H9 (cell line): ENCODE data around the gene SYDE2. TPM values are rescaled to one million over a fixed set of nuclear protein-coding genes. Genes with fewer than 3 reads are reported as not detected.

ENCODE experiments used
- DNase-seq: peaks from one replicate; pipeline ENCODE4 v3.0.0-alpha.2; 2017
- H2AFZ ChIP-seq: one replicate; pipeline ENCODE4 v1.6.1; 2013; ENCODE audit warnings: mild to moderate bottlenecking, low read length, control low read depth, moderate library complexity
- H2AK5ac ChIP-seq: 2 replicates; pipeline ENCODE4 v1.6.1; 2013; ENCODE audit warnings: low read length, control low read depth, mixed read lengths; ENCODE audit not compliant: insufficient read length
- H2BK120ac ChIP-seq: one replicate; pipeline ENCODE4 v1.6.1; 2013; ENCODE audit warnings: low read depth, mild to moderate bottlenecking, low read length, control low read depth, inconsistent platforms; ENCODE audit not compliant: poor library complexity, severe bottlenecking
- H2BK12ac ChIP-seq: 2 replicates; pipeline ENCODE4 v1.6.1; 2013; ENCODE audit warnings: low read length, control low read depth, mixed read lengths, low read depth; ENCODE audit not compliant: insufficient read length
- H2BK15ac ChIP-seq: 2 replicates; pipeline ENCODE4 v1.6.1; 2013; ENCODE audit warnings: low read depth, low read length, control low read depth
- H2BK20ac ChIP-seq: one replicate; pipeline ENCODE4 v1.6.1; 2013; ENCODE audit warnings: low read depth, mild to moderate bottlenecking, low read length, control low read depth, inconsistent platforms; ENCODE audit not compliant: poor library complexity, severe bottlenecking
- H2BK5ac ChIP-seq: 2 replicates; pipeline ENCODE4 v1.6.1; 2013; ENCODE audit warnings: low read length, control low read depth, mixed read lengths; ENCODE audit not compliant: insufficient read length
- H3K14ac ChIP-seq: 2 replicates; pipeline ENCODE4 v1.6.1; 2013; ENCODE audit warnings: low read length, control low read depth; ENCODE audit not compliant: insufficient read depth
- H3K18ac ChIP-seq: 2 replicates; pipeline ENCODE4 v1.6.1; 2013; ENCODE audit warnings: low read depth, mild to moderate bottlenecking, mixed read lengths, low read length, control low read depth; ENCODE audit not compliant: insufficient read length
- H3K23ac ChIP-seq: 2 replicates; pipeline ENCODE4 v1.6.1; 2013; ENCODE audit warnings: low read length, control low read depth, mixed read lengths, low read depth; ENCODE audit not compliant: insufficient read length
- H3K23me2 ChIP-seq: 2 replicates; pipeline ENCODE4 v1.6.1; 2013; ENCODE audit warnings: low read depth, mild to moderate bottlenecking, mixed read lengths, low read length, control low read depth; ENCODE audit not compliant: insufficient read length, poor library complexity, severe bottlenecking
- H3K27ac ChIP-seq: 2 replicates; pipeline ENCODE4 v1.5.1; 2013; ENCODE audit warnings: low read length, control low read depth, mixed read lengths, low read depth; ENCODE audit not compliant: insufficient read length
- H3K27me3 ChIP-seq: 2 replicates; pipeline ENCODE4 v1.6.1; 2013; ENCODE audit warnings: low read length, control low read depth, inconsistent platforms; ENCODE audit not compliant: insufficient read depth
- H3K4ac ChIP-seq: 2 replicates; pipeline ENCODE4 v1.6.1; 2013; ENCODE audit warnings: low read depth, mild to moderate bottlenecking, control low read depth, inconsistent platforms, low read length, moderate library complexity
- H3K4me1 ChIP-seq: 2 replicates; pipeline ENCODE4 v1.6.1; 2013; ENCODE audit warnings: low read length, control low read depth, inconsistent platforms; ENCODE audit not compliant: insufficient read depth
- H3K4me2 ChIP-seq: 2 replicates; pipeline ENCODE4 v1.6.1; 2013; ENCODE audit warnings: low read length, control low read depth, mixed read lengths; ENCODE audit not compliant: insufficient read length, insufficient read depth
- H3K56ac ChIP-seq: 2 replicates; pipeline ENCODE4 v1.6.1; 2013; ENCODE audit warnings: low read depth, mild to moderate bottlenecking, mixed read lengths, low read length, control low read depth; ENCODE audit not compliant: insufficient read length
- H3K79me1 ChIP-seq: 2 replicates; pipeline ENCODE4 v1.6.1; 2013; ENCODE audit warnings: low read depth, mild to moderate bottlenecking, moderate library complexity, low read length, control low read depth, inconsistent platforms; ENCODE audit not compliant: insufficient read depth, poor library complexity, severe bottlenecking
- H3K79me2 ChIP-seq: 2 replicates; pipeline ENCODE4 v1.6.1; 2013; ENCODE audit warnings: low read length, control low read depth, inconsistent platforms; ENCODE audit not compliant: insufficient read depth
- H3K9ac ChIP-seq: 2 replicates; pipeline ENCODE4 v1.6.1; 2013; ENCODE audit warnings: low read length, control low read depth, mixed read lengths; ENCODE audit not compliant: insufficient read length; ENCODE audit errors: extremely low read depth
- H3K9me3 ChIP-seq: one replicate; pipeline ENCODE4 v1.6.1; 2013; ENCODE audit warnings: low read depth, low read length, inconsistent platforms; ENCODE audit not compliant: control insufficient read depth
- H3T11ph ChIP-seq: one replicate; pipeline ENCODE4 v1.6.1; 2013; ENCODE audit warnings: mild to moderate bottlenecking, low read length, control low read depth, inconsistent platforms
- H4K20me1 ChIP-seq: one replicate; pipeline ENCODE4 v1.6.1; 2013; ENCODE audit not compliant: control insufficient read depth, insufficient read length, insufficient read depth
- H4K5ac ChIP-seq: 2 replicates; pipeline ENCODE4 v1.6.1; 2013; ENCODE audit warnings: low read depth, mild to moderate bottlenecking, mixed read lengths, low read length, control low read depth; ENCODE audit not compliant: insufficient read length
- H4K8ac ChIP-seq: replicated peaks from 2 replicates; pipeline ENCODE4 v1.6.1; 2013; ENCODE audit warnings: low read length, control low read depth, mixed read lengths, low read depth; ENCODE audit not compliant: insufficient read length
- H4K91ac ChIP-seq: 2 replicates; pipeline ENCODE4 v1.6.1; 2013; ENCODE audit warnings: low read depth, mild to moderate bottlenecking, moderate library complexity, mixed read lengths, low read length, control low read depth; ENCODE audit not compliant: insufficient read length
- H3K27ac Mint-ChIP-seq, 3 experiments: 2 replicates in 2 of 3; 3 replicates in 1 of 3; pipeline ENCODE4 v1.8.0; 2020 to 2021; ENCODE audit warnings: mixed read lengths in 3 of 3, mild to moderate bottlenecking in 1 of 3, moderate library complexity in 1 of 3
- H3K27me3 Mint-ChIP-seq: 2 replicates; pipeline ENCODE4 v1.8.0; 2021; ENCODE audit warnings: low read depth, mild to moderate bottlenecking, moderate library complexity, mixed read lengths
- H3K36me3 Mint-ChIP-seq, 3 experiments: 2 replicates in 2 of 3; 3 replicates in 1 of 3; pipeline ENCODE4 v1.8.0; 2020 to 2021; ENCODE audit warnings: low read depth in 3 of 3, mixed read lengths in 3 of 3; ENCODE audit not compliant: insufficient read depth in 1 of 3
- H3K4me1 Mint-ChIP-seq, 2 experiments: 2 replicates each; pipeline ENCODE4 v1.8.0; 2020; ENCODE audit warnings: mixed read lengths in 2 of 2
- H3K4me3 Mint-ChIP-seq, 2 experiments: 2 replicates in 1 of 2; 3 replicates in 1 of 2; pipeline ENCODE4 v1.8.0; 2020 to 2021; ENCODE audit warnings: mild to moderate bottlenecking in 2 of 2, mixed read lengths in 2 of 2, moderate library complexity in 1 of 2
- H3K9me3 Mint-ChIP-seq, 2 experiments: 2 replicates in 1 of 2; 3 replicates in 1 of 2; pipeline ENCODE4 v1.8.0; 2020; ENCODE audit warnings: mild to moderate bottlenecking in 2 of 2, mixed read lengths in 2 of 2, moderate library complexity in 1 of 2
- CTCF ChIP-seq: fragments of 200-600 bp; sonication (generic); conservative IDR thresholded peaks from 3 replicates; pipeline ENCODE4 v1.8.0; 2021; ENCODE audit warnings: antibody characterized with exemption, mild to moderate bottlenecking
- WGBS: extraction: QIAGEN DNeasy Blood & Tissue Kit; methylation state at CpG from one replicate; pipeline ENCODE4 v1.1.7; 2013; ENCODE audit warnings: missing lambda C conversion rate, low lambda C conversion rate, mixed read lengths; ENCODE audit not compliant: insufficient read length; ENCODE audit errors: extremely low coverage; 5-methylcytosine and 5-hydroxymethylcytosine counted together
- total RNA-seq: library from RNA; stranded (reverse); gene quantifications from 2 replicates; pipeline ENCODE4 v1.2.1, GENCODE V29; 2021

The SYDE2 gene
- total RNA-seq, 1 experiment from 2014 or later, result 12.4 TPM

- no CpG with 5 or more reads among the region's 2 CpGs for WGBS
- Histone ChIP-seq H3K23me2 (peaks cover 5% of the 10 kb centered on the region), H3K4ac (no peak overlapping the region), H3K14ac (no peak overlapping the region), H3T11ph (no peak overlapping the region), H3K23ac (no peak overlapping the region), H3K9me3 (no peaks in the 10 kb centered on the region), H3K27ac (no peak overlapping the region), H2AFZ (no peak overlapping the region), H4K5ac (no peak overlapping the region), H2AK5ac (no peak overlapping the region), H2BK120ac (no peak overlapping the region), H3K9ac (no peak overlapping the region), H3K18ac (no peak overlapping the region), H2BK15ac (no peak overlapping the region), H3K56ac (no peak overlapping the region), H3K79me1 (no peaks in the 10 kb centered on the region), H4K8ac (no peak overlapping the region), H2BK12ac (no peak overlapping the region), H3K4me1 (no peaks in the 10 kb centered on the region), H3K27me3 (no peaks in the 10 kb centered on the region), H4K91ac (no peak overlapping the region), H4K20me1 (no peaks in the 10 kb centered on the region), H3K79me2 (peaks cover 5% of the 10 kb centered on the region; the same call in 1 of the 2 replicates), H3K4me2 (no peak overlapping the region), H2BK5ac (no peak overlapping the region), H2BK20ac (no peak overlapping the region)
- Mint-ChIP-seq H3K9me3 (no peaks in the 10 kb centered on the region), H3K27me3 (no peaks in the 10 kb centered on the region), H3K27ac (no peak overlapping the region), H3K36me3 (peaks cover 0 to 4% (median 2%) of the 10 kb centered on the region in 3 experiments; a peak in 3 of 7 replicates), H3K4me3 (peak overlapping the region; percentile 88 to 92), H3K4me1 (peaks cover 44 to 48% of the 10 kb centered on the region in 2 experiments)
- no peak for TF ChIP-seq CTCF
- no peak for DNase-seq
Observed at GRCh38 chr1:85198864-85199263, 2.0 kb downstream of the SYDE2 start.
